ENCODE results near the gene CSNK1G1.

The CSNK1G1 gene

GRCh38 chr15:64151727-64152506 lies 204.1 kb downstream of the CSNK1G1 start, which contains the start of gene SNX22:
SNX22 (plus strand) TSS chr15:64151731; CDS start chr15:64151776, 45 bp downstream.
- DNase-seq: no peak

- DNase-seq: no peak
Observed at GRCh38 chr15:64149893-64150578, 205.9 kb downstream of the CSNK1G1 start.

DNA sequence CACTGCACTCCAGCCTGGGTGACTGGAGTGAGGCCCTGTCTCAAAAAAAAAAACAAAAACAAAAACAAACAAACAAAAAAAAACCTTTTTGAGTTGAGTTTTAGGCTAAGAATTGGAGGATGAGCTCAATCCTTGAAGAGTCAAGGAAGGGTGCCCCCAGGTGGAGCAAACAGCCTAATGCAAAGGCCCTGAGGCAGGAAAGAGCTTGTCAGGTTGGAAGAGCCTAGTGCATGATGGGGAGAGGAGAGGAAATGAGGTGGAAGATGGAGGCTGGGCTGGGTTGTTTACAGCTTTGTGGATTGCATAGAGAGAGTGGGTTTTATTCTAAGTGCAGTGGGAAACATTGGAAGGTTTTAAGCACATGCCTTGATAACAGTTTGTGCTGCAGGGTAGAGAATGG lies 206.5 kb downstream of the CSNK1G1 start:
- no peak for DNase-seq

- DNase-seq: no peak
Observed at GRCh38 chr15:64148581-64148980, 207.4 kb downstream of the CSNK1G1 start.

GRCh38 chr15:64148168-64148567 lies 207.8 kb downstream of the CSNK1G1 start:
- no peak for DNase-seq

- no peak for DNase-seq
Observed at GRCh38 chr15:64146885-64147681, 208.9 kb downstream of the CSNK1G1 start.

- DNase-seq: no peak
Observed at GRCh38 chr15:64146520-64146884, 209.5 kb downstream of the CSNK1G1 start.

GRCh38 chr15:64146041-64146440 lies 209.9 kb downstream of the CSNK1G1 start:
- no peak for DNase-seq

DNA sequence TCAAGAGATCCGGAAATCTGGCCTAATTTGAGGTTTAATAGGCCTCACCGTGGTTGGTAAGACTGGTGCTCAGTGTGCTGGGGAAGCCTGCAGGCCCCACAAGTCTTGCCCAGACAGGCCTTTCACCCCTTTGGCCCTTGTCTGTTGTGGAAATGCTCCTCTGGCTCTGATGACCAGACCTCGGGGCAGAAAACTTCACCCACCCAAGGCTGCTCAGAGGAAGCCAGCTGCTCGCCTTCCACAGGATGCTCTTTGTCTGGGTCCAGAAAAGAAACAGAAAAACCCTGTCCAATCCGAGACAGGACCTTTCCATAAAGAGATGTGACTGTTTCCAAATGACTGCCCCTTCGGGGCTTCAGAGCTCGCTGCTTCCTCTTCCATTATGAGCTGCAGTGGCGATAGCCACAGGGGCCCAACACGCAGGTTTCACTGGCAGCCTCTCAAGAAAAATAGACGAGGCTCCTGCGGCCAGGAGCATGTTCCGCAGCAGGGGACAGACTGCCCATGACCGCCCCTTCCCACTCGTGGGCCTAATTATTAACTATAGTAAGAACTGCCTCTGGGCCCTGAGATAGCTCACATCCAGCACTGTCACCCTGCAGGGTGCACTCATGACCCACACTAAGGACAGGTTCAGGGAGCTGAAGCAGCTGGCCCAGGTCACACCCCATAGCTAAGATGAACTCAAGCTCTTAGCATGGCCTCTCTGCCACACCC lies 211.2 kb downstream of the CSNK1G1 start:
- no peak for DNase-seq

- no peak for DNase-seq
Observed at GRCh38 chr15:64144192-64144564, 211.8 kb downstream of the CSNK1G1 start.

DNA sequence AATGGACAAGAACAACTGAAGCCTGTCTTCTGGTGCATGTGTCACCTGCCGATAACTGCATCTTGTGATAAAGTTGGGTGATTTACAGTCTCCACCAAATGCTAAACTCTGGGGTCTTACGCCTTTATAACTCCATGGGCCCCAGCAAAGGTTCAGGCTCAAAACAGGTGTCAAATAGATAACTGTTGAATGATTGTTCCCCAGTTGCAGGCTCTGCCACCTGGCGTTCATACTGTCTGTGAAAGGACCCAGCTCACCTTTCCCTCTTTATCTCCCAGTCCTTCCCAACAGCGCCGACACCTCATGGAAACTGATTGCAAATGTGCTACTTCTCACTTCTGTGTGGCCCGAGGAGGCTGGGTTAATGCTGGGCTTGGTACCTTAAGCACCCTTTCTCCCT lies 212.7 kb downstream of the CSNK1G1 start:
- DNase-seq: no peak

- no peak for DNase-seq
Observed at GRCh38 chr15:64141798-64142512, 214.0 kb downstream of the CSNK1G1 start.

GRCh38 chr15:64138331-64138941 lies 217.5 kb downstream of the CSNK1G1 start:
- DNase-seq: no peak

- DNase-seq: no peak
Observed at GRCh38 chr15:64137226-64137833, 218.6 kb downstream of the CSNK1G1 start.

DNA sequence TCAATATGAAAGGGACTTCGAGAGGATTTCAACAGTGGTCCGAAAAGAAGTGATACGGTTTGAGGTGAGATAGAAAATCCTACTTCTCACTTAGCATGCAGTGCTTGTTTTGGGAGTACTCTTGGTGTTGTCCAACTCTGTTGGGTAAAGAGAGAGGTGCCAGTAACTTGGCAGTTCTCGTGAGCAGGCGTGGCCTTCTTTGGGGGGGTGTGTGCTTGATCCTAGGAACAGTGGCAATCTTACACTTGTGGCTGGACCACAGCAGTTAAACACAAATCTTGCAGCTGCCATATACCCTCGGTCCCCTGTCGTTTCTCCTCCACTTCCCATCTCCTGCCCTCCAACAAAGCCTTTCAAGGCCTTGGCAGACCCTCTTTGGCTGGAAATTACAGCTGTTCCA lies 219.6 kb downstream of the CSNK1G1 start:
- DNase-seq: no peak

DNA sequence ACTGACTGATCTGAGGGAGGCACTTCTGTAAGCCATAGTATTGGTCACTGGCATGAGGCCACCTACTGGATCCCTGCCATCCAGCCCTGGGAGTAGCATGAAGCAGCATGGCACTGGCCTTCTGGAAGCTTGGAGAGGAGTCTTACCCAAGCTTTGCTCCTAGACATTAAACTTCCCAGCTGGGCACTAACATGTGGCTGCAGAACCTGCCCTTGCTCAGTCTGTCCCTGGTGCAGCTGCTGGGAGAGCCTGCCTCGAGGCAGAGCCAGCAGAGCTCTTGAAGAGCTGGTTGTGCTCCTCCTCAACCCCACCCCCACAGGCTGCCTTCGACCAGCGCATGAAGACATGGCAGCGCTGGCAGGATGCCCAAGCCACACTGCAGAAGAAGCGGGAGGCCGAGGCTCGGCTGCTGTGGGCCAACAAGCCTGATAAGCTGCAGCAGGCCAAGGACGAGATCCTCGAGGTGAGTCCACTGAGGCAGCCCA lies 221.6 kb downstream of the CSNK1G1 start:
- DNase-seq: no peak

GRCh38 chr15:64133623-64134344 lies 222.2 kb downstream of the CSNK1G1 start:
- DNase-seq: no peak

- DNase-seq: no peak
Observed at GRCh38 chr15:64132217-64132616, 223.8 kb downstream of the CSNK1G1 start.

DNA sequence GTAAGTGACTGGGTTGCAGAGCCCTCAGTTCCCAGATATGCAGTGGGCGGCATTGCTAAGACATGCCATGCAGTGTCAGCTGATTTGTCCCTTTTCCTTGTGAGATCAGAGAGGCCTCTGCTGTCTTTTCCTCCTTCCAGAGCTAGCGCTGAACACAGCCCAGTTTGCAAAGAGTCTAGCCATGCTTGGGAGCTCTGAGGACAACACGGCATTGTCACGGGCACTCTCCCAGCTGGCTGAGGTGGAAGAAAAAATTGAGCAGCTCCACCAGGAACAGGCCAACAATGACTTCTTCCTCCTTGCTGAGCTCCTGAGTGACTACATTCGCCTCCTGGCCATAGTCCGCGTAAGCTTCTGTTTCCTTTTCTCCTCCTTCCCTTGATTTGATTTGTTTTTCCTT lies 224.4 kb downstream of the CSNK1G1 start:
- DNase-seq: no peak

GRCh38 chr15:64130159-64130558 lies 225.8 kb downstream of the CSNK1G1 start:
- no peak for DNase-seq
